ENCODE results near the gene RGS3.

The RGS3 gene

GRCh38 chr9:113499876-113500497, 36.5 kb downstream of the RGS3 start:
- Histone ChIP-seq H3K27me3 (ENCODE audit: control insufficient read depth, insufficient read depth, low read length) (no peaks in the 10 kb centered on the region), H3K36me3 (ENCODE audit: control insufficient read depth, insufficient read depth, low read length) (no peaks in the 10 kb centered on the region), H3K9me3 (ENCODE audit: control insufficient read depth, insufficient read depth, low read length) (no peaks in the 10 kb centered on the region), H3K27ac (ENCODE audit: low read length) (no peak overlapping the region), H3K4me1 (ENCODE audit: control insufficient read depth, insufficient read depth, low read length) (peaks cover 11% of the 10 kb centered on the region), H3K4me3 (ENCODE audit: low read length) (no peak overlapping the region)
- WGBS (ENCODE audit: insufficient coverage, insufficient read length), result no CpG with 5 or more reads among the region's 5 CpGs
- no peak for DNase-seq (ENCODE audit: low read depth, low spot score)

- Histone ChIP-seq H3K27me3 (ENCODE audit: control insufficient read depth, insufficient read depth, low read length) (no peaks in the 10 kb centered on the region), H3K9me3 (ENCODE audit: control insufficient read depth, insufficient read depth, low read length) (no peaks in the 10 kb centered on the region), H3K27ac (ENCODE audit: low read length) (no peak overlapping the region), H3K4me1 (ENCODE audit: control insufficient read depth, insufficient read depth, low read length) (peaks cover 11% of the 10 kb centered on the region), H3K36me3 (ENCODE audit: control insufficient read depth, insufficient read depth, low read length) (no peaks in the 10 kb centered on the region), H3K4me3 (ENCODE audit: low read length) (no peak overlapping the region)
- no CpG with 5 or more reads among the region's 20 CpGs for WGBS (ENCODE audit: insufficient coverage, insufficient read length)
- peak; percentile 16 for DNase-seq (ENCODE audit: low read depth, low spot score)
These were observed 37.7 kb downstream of the RGS3 start for GRCh38 chr9:113501129-113501686.

DNA sequence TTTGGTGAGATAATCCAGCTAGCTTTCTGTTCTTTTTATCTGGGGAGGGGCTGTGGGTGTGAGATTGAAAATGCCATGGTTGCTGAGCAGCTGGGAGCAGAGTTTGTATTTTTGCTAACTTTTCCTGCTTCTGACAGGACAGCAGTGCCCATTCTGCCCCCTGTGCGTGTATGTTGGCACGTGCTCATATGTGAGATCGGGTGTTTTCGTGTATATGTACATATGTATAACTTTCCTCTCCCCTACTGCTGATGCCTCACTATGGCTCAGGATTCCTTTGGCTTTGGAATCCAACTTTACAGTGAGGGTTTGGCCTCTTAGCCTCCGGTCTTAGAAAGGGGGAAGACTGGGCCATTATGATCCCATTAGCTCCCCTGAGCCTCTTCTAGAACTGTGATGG, 38.3 kb downstream of the RGS3 start:
- no peaks in the 10 kb centered on the region for H3K36me3 ChIP-seq (ENCODE audit: control insufficient read depth, insufficient read depth, low read length)

DNA sequence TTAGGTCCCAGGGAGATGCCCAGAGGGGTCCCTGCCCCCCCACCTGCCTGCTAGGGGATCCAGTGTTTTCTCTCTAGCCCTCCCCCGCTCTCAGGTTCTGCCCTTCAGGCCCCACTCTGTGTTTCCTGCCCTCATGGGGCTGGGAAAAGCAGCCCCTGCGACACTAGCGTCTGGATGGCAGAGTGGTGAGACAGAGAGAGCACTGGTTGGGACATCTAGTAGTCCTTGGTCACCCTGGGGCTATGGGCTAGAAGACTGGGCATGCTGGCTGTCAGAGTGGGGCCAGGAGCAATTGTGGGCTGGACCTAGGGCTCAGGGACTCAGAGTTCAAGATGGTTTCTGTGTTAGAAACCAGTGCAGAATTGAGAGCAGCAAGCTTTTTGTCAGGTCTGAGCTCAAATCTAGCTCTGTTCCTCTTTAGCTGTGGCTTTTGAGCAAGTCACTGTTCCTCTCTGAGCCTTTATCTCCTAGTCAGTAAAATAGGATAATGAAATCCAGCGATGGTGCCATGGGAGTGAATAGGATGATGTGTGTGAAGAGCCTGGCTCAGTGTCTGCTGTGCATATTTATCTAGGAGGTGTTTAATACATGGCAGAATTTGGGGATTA, 39.0 kb downstream of the RGS3 start:
- Histone ChIP-seq H3K36me3 (ENCODE audit: control insufficient read depth, insufficient read depth, low read length) (no peaks in the 10 kb centered on the region), H3K27ac (ENCODE audit: low read length) (no peak overlapping the region), H3K4me3 (ENCODE audit: low read length) (no peak overlapping the region), H3K9me3 (ENCODE audit: control insufficient read depth, insufficient read depth, low read length) (no peaks in the 10 kb centered on the region), H3K27me3 (ENCODE audit: control insufficient read depth, insufficient read depth, low read length) (no peaks in the 10 kb centered on the region), H3K4me1 (ENCODE audit: control insufficient read depth, insufficient read depth, low read length) (peaks cover 13% of the 10 kb centered on the region)
- DNase-seq (ENCODE audit: low read depth, low spot score), result no peak
- no CpG with 5 or more reads among the region's 4 CpGs for WGBS (ENCODE audit: insufficient coverage, insufficient read length)

More for the DNA sequence above, 38.3 kb downstream of the RGS3 start:
- Histone ChIP-seq H3K27ac (ENCODE audit: low read length) (no peak overlapping the region), H3K27me3 (ENCODE audit: control insufficient read depth, insufficient read depth, low read length) (no peaks in the 10 kb centered on the region), H3K9me3 (ENCODE audit: control insufficient read depth, insufficient read depth, low read length) (no peaks in the 10 kb centered on the region), H3K4me3 (ENCODE audit: low read length) (no peak overlapping the region), H3K4me1 (ENCODE audit: control insufficient read depth, insufficient read depth, low read length) (peaks cover 13% of the 10 kb centered on the region)
- WGBS (ENCODE audit: insufficient coverage, insufficient read length), result no CpG with 5 or more reads among the region's 5 CpGs
- no peak for DNase-seq (ENCODE audit: low read depth, low spot score)

GRCh38 chr9:113503131-113503541, 39.6 kb downstream of the RGS3 start:
- Histone ChIP-seq H3K9me3 (ENCODE audit: control insufficient read depth, insufficient read depth, low read length) (no peaks in the 10 kb centered on the region), H3K4me3 (ENCODE audit: low read length) (no peak overlapping the region), H3K27me3 (ENCODE audit: control insufficient read depth, insufficient read depth, low read length) (no peaks in the 10 kb centered on the region), H3K36me3 (ENCODE audit: control insufficient read depth, insufficient read depth, low read length) (no peaks in the 10 kb centered on the region), H3K27ac (ENCODE audit: low read length) (no peak overlapping the region), H3K4me1 (ENCODE audit: control insufficient read depth, insufficient read depth, low read length) (peaks cover 13% of the 10 kb centered on the region)
- DNase-seq (ENCODE audit: low read depth, low spot score), result no peak
- no CpG with 5 or more reads among the region's 8 CpGs for WGBS (ENCODE audit: insufficient coverage, insufficient read length)

GRCh38 chr9:113503613-113504211, 40.2 kb downstream of the RGS3 start:
- Histone ChIP-seq H3K9me3 (ENCODE audit: control insufficient read depth, insufficient read depth, low read length) (no peaks in the 10 kb centered on the region), H3K27me3 (ENCODE audit: control insufficient read depth, insufficient read depth, low read length) (no peaks in the 10 kb centered on the region), H3K36me3 (ENCODE audit: control insufficient read depth, insufficient read depth, low read length) (no peaks in the 10 kb centered on the region), H3K4me3 (ENCODE audit: low read length) (no peak overlapping the region), H3K4me1 (ENCODE audit: control insufficient read depth, insufficient read depth, low read length) (peaks cover 13% of the 10 kb centered on the region), H3K27ac (ENCODE audit: low read length) (no peak overlapping the region)
- WGBS (ENCODE audit: insufficient coverage, insufficient read length), result no CpG with 5 or more reads among the region's 10 CpGs
- DNase-seq (ENCODE audit: low read depth, low spot score), result no peak

DNA sequence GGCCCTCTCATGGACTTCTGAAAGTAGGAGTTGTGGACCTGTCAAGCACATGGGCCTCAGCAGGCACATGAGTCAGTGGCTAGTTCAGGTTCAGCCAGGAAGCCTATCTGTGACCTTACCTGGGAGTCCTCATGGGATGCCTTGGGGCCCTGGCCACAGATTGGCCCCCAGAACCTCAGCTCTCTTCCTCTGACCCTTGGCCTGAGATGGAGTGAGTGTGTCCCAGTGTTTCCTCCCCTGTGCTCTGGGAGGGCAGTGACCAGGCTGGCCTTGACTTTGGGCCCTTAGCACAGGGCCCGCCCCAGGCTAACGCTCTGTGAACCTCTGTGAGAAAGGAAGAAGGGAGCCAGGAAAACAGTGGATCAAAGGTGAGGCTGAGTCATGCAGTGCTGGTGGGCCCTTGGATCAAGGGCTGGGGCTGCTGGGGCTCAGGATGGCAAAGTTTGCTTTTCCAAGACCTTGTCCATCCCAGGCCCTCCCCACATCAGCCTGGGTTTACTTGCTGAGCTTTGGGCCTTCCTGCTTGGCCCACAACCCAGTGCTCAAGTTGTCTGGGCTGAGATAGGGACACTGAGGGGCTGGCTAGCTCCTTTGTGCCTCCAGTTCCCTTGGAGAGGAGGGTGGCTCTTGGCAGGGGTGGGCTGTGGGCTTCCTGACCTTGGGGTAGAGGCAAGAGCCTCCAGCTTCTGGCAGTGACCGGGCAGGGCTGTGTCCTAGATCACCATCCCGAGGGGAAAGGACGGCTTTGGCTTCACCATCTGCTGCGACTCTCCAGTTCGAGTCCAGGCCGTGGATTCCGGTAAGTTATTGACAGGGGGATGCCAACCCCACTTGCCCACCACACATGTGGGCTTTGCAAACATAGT, 41.4 kb downstream of the RGS3 start:
- Histone ChIP-seq H3K27me3 (ENCODE audit: control insufficient read depth, insufficient read depth, low read length) (no peaks in the 10 kb centered on the region), H3K4me3 (ENCODE audit: low read length) (no peak overlapping the region), H3K9me3 (ENCODE audit: control insufficient read depth, insufficient read depth, low read length) (no peaks in the 10 kb centered on the region), H3K27ac (ENCODE audit: low read length) (no peak overlapping the region), H3K36me3 (ENCODE audit: control insufficient read depth, insufficient read depth, low read length) (no peaks in the 10 kb centered on the region), H3K4me1 (ENCODE audit: control insufficient read depth, insufficient read depth, low read length) (peaks cover 13% of the 10 kb centered on the region)
- no peak for DNase-seq (ENCODE audit: low read depth, low spot score)
- no CpG with 5 or more reads among the region's 9 CpGs for WGBS (ENCODE audit: insufficient coverage, insufficient read length)

- Histone ChIP-seq H3K27ac (ENCODE audit: low read length) (no peak overlapping the region), H3K4me3 (ENCODE audit: low read length) (no peak overlapping the region), H3K27me3 (ENCODE audit: control insufficient read depth, insufficient read depth, low read length) (no peaks in the 10 kb centered on the region), H3K4me1 (ENCODE audit: control insufficient read depth, insufficient read depth, low read length) (peaks cover 13% of the 10 kb centered on the region), H3K9me3 (ENCODE audit: control insufficient read depth, insufficient read depth, low read length) (no peaks in the 10 kb centered on the region), H3K36me3 (ENCODE audit: control insufficient read depth, insufficient read depth, low read length) (no peaks in the 10 kb centered on the region)
- DNase-seq (ENCODE audit: low read depth, low spot score), result no peak
- no CpG with 5 or more reads among the region's 9 CpGs for WGBS (ENCODE audit: insufficient coverage, insufficient read length)
These were observed 42.6 kb downstream of the RGS3 start for GRCh38 chr9:113506090-113506589.

- H3K4me1 ChIP-seq (ENCODE audit: control insufficient read depth, insufficient read depth, low read length), result peaks cover 6% of the 10 kb centered on the region; the same call in 1 of the 2 replicates
- H3K27ac ChIP-seq (ENCODE audit: low read length), result no peak overlapping the region
- H3K4me3 ChIP-seq (ENCODE audit: low read length), result no peak overlapping the region
- no peaks in the 10 kb centered on the region for H3K27me3 ChIP-seq (ENCODE audit: control insufficient read depth, insufficient read depth, low read length)
- no peaks in the 10 kb centered on the region for H3K36me3 ChIP-seq (ENCODE audit: control insufficient read depth, insufficient read depth, low read length)
- no peaks in the 10 kb centered on the region for H3K9me3 ChIP-seq (ENCODE audit: control insufficient read depth, insufficient read depth, low read length)
- no peak for DNase-seq (ENCODE audit: low read depth, low spot score)
- WGBS (ENCODE audit: insufficient coverage, insufficient read length), result no CpG with 5 or more reads among the region's 19 CpGs
These were observed 43.7 kb downstream of the RGS3 start for GRCh38 chr9:113507256-113507655.

All from iPS DF 6.9 (cell line).